HTR-8/SVneo (cell line): ENCODE measurements around the gene KCNIP3.

Experiments used
- DNase-seq: peaks from one replicate; pipeline ENCODE4 v3.0.0; 2011; ENCODE audit warnings: low spot score, mixed read lengths; ENCODE audit not compliant: insufficient read length
- FAIRE-seq: peaks from 2 replicates; lab custom pipeline; 2011; peaks lifted over from hg19 to GRCh38; lab: Jason Lieb, UNC

Gene KCNIP3

DNA sequence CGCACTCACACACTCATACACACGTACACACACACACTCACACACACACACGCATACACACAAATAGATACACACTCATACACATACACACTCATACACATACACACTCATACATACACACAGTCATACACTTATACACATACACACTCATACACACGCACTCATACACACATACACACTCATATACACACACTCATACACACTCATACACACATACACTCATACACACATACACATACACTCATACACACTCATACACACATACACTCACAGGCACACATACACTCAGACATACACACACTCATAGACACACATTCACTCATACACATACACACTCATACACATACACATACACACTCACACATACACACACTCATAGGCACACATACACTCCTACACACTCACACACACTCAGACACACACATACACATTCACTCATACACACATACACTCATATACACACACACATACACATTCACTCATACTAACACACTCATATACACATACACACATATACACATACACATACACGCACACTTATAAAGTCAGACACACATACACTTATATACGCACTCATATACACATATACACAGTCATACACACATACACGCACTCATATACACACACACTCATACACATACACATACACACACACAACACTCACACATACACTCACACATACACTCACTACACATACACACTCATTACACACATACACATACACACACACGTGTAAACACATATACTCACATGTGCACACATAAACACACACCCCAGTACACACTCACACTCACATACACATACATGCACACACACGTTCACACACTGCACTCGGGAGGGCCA, 28.7 kb downstream of the KCNIP3 start:
- DNase-seq (no peak), FAIRE-seq (peak; percentile 100)

DNA sequence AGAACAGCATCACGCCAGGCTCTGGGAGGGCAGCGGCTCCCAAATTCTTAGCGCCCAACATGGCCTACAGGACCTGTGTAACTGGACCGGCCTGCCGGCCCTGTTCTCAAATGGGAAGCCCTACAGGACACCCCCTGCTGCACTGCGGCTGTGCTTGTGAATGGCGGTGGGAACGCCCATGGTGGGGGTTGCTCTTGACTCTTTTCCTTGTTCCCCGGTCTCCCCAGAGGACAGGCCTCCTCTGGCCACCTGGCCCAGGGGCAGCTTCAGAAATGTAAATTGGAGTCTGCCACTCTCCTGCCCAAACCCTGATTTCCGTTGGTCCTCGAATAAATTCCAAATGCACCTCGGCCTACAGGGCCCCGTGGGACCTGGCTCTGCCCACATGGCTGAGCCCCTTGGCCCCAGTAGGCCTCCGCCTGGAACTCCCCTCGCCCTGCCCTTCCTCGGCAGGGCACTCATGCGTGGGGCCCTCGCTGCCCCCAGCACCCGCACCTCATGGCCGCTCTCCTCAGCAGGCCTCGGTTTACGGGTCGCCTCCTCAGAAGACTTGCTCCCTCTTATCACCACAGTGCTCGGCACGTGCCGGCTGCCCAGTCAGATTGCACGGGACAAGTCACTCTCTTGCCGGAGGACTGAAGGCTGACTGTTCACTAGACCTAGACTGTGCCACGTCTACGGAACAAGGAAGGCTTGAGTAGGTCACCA, 29.4 kb downstream of the KCNIP3 start:
- DNase-seq = no peak

DNA sequence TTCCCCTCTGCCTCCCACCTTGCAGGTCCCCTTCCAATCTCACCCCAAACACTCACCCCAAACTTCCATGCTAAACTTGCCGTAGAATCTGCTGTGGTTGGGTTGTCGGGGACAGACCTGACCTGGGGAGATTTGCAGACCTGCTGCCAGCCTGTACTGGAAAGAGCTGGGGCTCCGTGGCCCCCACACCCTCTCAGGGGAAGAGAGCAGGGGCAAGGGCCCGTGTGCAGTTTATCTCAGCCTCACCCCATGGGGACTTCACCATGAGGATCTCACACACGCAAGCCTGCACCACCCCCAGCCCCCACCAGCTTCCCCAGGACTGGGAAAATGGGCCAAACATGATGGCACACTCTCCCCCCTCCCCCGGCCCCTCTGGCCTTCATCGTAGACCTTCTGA, 30.7 kb downstream of the KCNIP3 start:
- FAIRE-seq (no peak), DNase-seq (no peak)

More for the DNA sequence above, 29.4 kb downstream of the KCNIP3 start:
- FAIRE-seq = peak; percentile 44

DNA sequence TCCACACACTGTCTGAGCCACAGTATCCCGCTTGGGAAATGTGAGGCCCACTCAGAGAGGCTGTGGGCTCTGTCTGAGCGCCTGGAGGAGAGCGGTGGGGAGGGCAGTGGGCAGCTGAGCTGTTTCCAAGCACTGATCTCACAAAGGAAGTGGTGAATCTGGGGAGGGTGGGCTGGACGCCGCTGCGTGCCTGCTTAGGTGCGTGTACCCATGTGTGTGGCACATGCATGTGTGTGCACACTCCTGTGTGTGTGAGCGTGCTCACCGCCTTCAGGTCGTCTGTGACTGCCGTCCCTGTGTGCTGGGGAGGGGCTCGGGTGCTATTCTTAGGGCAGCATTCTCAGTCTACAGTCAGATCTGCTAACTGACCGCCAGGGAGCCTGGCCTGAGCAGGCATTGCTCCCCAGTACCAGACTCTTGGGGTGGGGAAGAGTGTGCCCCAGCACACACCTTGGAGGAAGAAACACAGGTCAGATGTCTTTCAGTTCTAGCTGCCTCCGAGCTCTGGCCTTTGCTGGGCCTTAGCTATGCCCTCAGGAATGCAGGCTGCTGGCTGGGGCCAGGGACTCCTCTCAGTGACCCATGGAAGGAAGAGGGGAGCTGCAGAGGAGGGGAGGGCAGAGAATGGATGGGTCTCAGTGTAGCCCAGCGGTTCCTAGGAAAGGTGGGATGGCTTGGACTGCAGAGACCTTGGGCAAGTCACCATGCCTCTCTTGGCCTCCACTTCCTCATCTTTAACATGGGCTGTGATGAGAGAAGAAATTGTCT, 31.4 kb downstream of the KCNIP3 start:
- DNase-seq (no peak), FAIRE-seq (peak; percentile 82)

DNA sequence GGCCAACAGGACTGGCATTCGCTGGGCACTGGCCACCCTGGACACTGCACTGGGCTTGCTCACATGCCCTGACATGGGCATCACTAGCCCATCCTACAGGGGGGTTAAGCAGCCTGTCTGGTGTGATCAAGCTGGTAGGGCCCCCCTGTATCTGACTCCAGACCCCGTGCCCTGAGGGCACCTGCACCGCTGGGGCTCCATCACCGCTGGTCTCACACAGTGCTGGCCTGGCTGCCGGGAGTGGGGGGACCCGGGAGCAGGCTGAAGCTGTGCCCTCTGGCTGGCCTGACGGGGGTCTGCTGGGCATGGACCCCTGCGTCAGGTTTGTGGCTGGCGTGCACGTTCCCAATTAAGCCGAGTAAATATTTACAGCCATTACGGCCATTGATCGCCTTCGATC, 32.3 kb downstream of the KCNIP3 start:
- FAIRE-seq (no peak), DNase-seq (no peak)

DNA sequence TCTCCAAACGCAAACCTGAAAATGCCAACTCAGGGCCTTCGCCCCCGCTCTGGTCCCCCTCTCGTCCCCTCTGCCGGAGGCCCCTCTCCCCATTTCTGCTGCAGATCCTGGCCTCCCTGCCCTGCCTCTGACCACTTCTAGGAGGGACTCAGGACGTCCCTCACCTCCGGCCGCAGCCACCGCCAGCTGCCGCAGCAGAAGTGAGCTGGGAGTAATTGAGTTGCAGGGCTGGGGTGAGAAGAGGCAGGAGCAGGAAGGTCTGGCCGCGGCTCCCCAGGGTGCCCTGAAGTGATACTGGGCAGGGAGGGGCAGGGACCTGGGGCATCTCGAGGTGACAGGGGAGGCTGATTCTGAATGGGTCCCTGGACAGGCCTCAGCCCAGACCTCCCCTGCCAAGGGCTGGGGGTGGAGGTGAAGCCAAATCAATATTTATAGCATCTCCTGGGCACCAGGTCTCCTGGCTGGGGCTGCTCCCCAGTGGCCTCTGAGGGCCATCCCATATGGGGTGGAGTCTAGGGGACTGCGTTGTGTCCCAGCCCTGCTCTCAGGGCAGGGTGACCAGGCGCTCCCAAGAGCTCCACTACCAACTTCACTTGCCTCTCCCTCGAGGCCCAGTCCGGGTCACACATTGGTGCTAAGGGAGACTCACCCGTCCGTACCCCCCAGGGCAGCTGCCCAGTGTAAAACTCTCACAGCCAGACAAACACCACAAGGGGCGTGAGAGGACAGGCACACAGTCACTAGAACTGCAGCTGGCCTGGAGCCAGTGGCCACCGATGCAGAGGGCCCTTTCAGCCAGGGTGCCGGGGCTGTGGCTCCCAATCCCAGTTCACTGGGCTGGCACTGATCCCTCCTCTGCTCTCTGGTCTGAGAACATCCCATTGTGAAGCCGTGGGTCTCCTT, 33.0 kb downstream of the KCNIP3 start:
- FAIRE-seq (no peak), DNase-seq (no peak)

DNA sequence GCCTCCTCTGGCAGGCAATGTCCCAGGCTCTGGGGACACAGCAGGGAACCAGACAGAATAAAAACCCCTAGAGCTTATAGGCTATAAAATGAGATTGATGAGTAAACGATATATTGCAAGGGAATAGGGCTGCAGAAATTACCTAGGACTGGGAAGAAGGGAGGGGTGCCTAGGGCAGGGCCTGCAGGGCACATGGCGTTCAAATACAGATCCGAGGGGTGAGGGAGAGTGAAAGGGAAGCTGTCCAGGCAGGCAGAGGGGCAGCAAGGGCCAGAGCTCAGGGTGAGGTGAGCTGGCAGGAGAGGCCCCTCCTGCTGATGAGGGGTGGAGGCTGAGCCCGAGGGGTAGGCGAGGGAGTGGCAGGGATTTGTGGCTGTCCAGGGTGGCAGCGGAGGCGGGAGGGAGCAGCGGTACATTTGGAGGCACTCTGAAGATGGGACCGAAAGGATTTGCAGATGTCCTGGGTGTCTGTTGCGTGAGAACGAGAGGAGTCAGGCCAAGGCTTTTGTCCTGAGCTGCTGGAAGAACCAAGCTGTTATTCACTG, 33.7 kb downstream of the KCNIP3 start:
- FAIRE-seq (peak; percentile 40), DNase-seq (no peak)

DNA sequence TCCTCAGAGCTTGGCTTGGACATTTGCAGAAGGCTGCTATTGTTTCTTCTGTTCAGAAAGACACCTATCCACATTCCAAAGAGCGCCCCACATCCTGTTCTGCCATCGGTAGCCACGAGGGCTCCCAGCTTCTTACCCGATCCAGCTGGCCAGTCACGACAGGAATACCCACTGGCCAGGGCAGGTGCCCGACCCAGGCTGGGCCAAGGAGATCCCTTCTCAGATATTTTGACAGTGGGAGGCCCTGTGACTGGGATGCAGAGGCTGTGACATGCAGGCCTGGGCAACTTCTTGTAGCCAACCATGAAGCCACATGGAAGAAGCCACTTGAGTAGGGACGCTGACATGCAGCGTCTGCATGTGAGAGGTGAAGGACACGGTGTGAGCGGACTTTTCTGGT, 34.5 kb downstream of the KCNIP3 start:
- FAIRE-seq = no peak
- no peak for DNase-seq

DNA sequence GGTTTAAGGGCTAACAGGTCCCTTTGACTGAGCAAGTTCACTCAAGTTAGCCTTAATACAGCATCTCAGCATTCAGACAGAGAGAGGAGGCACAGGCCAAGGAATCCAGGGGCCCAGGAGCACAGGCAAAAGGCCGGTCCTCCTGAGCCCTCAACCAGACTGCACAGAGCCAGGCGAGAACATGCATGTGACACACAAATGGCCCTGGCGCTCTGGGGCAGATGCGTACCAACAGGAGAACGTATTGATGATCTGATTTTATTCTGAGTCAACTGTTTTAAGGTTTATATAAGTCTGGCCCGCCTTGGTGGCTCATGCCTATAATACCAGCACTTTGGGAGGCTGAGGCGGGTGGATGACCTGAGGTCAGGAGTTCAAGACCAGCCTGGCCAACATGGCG, 34.9 kb downstream of the KCNIP3 start:
- FAIRE-seq = no peak
- DNase-seq = no peak

DNA sequence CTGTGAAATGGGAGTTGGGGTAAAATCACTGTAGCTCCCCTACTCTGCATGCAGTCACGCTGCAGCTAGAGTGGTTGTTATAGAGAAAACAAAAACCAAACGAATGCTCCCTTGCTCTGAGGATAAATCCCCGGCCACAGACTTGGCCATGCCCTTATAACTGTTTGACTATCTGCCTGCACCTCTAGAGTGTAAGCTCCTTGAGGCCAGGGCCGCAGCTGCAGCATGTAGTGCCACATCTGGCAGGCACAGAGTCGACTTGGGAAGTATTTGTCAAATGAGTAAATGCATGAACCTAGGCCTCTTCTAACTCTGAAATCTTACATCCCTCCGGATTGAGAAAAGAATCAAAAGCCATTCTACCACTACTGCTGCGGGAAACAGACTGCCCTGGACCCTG, 35.9 kb downstream of the KCNIP3 start:
- FAIRE-seq = peak; percentile 69

DNA sequence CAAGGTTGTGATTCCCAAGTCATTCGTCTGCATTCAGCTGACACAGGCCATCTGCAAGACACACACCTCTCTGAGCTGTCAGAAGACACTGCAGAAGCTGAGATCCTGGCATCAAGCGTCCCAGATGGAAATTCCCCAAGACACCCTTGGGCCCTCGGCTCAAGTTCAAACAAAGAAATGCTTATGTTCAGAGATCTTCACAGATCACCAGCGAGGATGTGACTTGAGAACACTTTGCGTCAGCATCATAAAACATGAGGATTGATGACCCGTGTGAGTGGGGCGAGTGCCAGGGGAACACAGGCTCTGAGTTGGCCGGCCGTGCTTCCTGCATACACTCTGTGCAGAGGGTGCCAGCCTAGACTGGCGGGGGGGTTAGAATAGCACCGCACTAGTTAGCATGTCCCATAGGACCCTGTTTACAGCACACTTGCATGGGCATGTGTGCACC, 36.8 kb downstream of the KCNIP3 start:
- peak; percentile 83 for DNase-seq
- FAIRE-seq = peak; percentile 99

More for the DNA sequence above, 35.9 kb downstream of the KCNIP3 start:
- DNase-seq = no peak

DNA sequence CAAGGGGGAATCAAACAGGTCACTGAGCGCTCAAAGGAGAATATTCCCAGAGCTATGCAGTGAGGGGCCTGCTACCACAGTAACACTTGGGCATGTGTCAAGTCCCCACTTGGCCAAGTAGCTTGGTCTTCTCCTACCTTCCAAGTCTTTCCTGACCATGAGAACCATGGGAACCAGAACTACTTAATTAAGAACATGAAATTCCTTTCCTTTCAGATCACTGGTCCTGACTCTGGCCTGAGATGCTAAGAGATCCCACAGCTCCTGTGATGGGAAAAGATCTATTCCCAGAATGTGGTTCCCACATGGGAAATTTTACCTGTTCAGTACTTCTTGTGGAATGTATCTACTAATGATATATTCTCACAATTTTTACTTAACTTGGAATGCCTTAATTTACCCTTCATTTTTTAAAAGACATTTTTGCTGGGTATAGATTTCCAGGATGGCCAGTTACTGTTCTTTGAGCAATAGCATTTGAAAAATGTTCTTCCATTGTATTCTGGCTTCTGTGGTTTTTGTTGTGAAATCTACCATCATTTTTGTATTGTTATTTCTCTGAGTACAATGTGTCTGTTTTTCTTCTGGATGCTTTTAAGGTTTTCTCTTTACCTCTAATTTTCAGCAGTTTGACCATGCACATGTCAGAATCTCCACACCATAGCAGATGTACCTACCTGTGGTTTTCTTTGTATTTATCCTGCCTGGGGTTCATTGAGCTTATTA, 37.9 kb downstream of the KCNIP3 start:
- no peak for FAIRE-seq

DNA sequence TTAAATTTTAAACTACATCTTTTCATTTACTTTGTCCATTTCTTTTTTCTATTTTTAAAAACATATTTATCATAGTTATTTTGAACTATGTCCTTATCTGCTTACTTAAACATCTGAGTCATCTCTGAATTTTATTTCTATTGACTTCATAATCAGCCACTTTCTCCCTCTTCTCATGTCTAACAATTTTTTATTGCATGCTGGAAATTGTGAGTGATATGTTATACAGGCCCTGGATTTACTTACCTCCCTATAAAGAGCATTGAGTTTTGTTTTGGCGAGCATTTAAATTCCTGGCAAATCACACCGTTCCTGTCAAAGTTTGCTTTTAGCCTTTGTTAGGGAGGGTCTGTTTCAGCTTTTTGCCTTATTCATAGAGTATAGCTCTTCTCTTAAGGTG, 39.3 kb downstream of the KCNIP3 start:
- DNase-seq (no peak), FAIRE-seq (no peak)

More for the DNA sequence above, 37.9 kb downstream of the KCNIP3 start:
- no peak for DNase-seq

DNA sequence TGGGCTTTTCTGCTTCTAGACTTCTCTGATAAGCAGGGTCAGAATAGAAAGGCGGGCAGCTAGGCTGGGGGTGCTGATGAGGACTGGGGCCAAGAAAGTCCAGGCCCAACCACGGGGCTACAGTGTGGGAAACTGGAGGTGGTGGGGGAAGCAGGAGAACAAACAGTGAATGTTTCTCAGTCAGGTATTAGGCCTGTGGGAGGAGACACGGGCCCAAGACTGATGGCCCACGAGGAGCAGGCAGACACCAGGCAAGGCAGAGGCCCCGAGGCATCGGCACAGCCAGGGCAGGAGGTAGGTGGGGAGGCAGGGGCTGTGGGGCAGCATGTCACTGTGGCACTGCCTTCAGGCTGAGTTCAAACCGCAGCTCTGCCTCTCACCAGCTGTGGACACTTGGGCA, 40.7 kb downstream of the KCNIP3 start:
- DNase-seq (no peak), FAIRE-seq (no peak)

DNA sequence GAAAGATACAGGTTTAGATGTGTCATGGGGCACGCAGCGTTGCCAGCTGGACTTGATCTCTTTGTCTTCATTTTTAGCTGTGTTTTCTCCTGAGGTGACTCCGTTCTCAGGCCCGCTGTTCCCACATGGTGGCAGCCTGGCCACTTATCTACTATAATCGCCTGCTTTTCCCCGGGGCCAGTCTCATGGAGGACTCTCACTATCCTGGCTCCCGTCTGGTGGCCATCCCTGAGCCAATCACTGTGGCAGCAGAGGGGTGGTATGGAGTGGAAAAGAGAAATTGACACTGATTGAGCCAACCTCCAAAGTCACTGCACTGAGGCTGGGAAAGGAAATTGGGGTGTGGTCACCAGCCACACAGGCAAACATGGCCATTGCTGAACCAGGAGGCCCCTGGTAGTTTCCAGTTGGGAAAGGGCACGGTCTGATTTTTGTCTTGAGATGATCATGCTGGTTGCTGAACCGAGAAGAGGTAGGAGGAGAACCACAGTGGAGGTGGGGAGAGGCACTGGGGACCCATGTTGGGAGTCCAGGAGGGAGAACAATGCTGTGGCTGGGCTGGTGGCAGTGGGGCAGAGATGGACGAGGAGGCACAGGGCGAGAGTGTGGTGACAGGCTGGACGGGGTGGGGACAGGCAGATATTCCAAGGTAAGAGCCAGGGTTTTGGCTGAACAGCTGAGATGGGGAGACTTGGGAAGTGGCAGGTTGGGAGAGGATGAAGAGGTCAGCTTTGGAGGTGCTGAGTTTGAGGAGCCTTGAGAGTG, 45.6 kb downstream of the KCNIP3 start:
- FAIRE-seq (no peak), DNase-seq (no peak)

DNA sequence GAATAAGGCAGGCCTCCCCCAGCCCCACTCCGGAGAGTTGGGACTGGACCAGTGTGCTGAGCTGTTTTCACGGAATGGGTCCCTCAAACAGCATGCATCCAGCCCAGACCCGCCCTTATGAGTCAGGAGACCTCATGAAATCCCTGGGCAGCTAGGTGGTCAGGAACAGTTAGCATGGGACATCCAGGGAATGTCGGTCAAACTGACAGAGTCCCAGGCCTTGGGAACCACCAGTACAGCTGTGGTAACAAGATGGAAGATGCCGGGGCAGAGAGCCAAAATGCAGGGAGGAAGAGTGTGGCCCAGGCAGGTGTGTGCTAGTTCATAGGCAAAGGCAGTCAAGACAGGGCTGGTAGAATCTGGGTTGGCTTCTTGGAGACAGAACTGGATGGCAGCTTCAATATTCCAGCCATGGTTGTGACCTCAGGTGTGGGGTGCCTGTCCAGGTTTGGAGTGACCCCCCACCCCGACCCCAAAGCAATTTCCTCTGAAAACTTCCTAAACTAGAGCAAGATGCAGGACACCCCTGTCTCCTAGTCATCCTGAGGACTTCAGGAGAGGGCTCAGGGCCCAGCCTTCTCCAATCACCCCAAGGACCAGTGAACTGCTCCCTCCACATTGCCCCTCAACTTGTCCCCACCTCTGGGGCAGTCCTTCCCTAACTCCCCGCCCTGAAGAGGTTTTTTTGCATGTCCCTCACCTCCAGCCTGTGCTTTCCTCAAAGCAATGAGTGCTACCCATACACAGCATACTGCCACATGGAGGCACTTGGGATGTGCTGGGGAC, 46.5 kb downstream of the KCNIP3 start:
- DNase-seq = no peak
- peak; percentile 72 for FAIRE-seq

DNA sequence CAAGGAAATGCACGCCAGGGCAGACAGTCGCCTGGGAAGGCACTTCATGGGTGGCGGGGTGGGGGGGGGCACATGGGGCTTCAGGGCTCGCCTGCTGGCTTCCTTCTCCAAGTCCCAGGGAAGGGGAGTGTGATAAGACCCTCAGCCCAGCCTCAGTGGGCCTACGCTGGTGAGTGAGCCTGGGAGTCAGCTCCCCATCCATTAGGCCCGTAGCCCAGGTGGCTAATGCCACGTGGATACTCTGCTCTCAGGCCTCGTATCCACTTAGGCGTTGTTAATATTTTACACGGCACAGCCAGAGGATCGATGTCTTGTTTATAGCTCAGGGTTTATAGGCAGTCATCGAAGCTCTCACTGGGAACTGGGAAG, 47.1 kb downstream of the KCNIP3 start:
- FAIRE-seq = no peak
- no peak for DNase-seq
